HCT116 (cell line): ENCODE results near the gene LPCAT2. TPM values are rescaled to one million over a fixed set of nuclear protein-coding genes. Genes with fewer than 3 reads are reported as not detected.

Source experiments
- ATAC-seq: fragments of 200-7000 bp; cut with Tn5 transposase; 2 replicates; pipeline ENCODE4 v1.9.1; 2020; ENCODE audit warnings: mild to moderate bottlenecking, moderate library complexity
- BruUV-seq: library from RNA; stranded (reverse); fragments of 400-500 nt; replicated peaks from 2 replicates; lab custom pipeline; 2021; lab: Mats Ljungman, UMichigan
- CTCF ChIA-PET: fragments of 300-600 bp; sonication (Branson Sonifier 250); formaldehyde crosslinking; loops from one replicate; lab custom pipeline; 2021; ENCODE audit warnings: antibody characterized with exemption; lab: Charles Lee
- POLR2A ChIA-PET: fragments of 300-600, 350-600 bp; sonication (Branson Sonifier 250); formaldehyde crosslinking; loops from one replicate; lab custom pipeline; 2021; ENCODE audit warnings: antibody characterized with exemption; lab: Charles Lee
- RAD21 ChIA-PET, 2 experiments: fragments of 300-600 bp; sonication (Branson Sonifier 250); formaldehyde crosslinking; loops; one replicate each; lab custom pipeline; 2023; ENCODE audit warnings: low total read pairs in 2 of 2; ENCODE audit not compliant: uncharacterized antibody in 2 of 2, unreplicated experiment in 2 of 2, low non-redundant PET in 1 of 2; lab: Charles Lee
- DNase-seq: peaks from one replicate; pipeline ENCODE4 v3.0.0-alpha.2; 2010; ENCODE audit warnings: low read depth, low spot score
- H2AFZ ChIP-seq: fragments of 200-600 bp; shearing (Covaris generic), sonication (generic); 2 replicates; pipeline ENCODE4 v1.6.1; 2017; ENCODE audit warnings: low read depth, mixed run types, mixed read lengths, antibody characterized with exemption, low read length; ENCODE audit not compliant: poor library complexity, severe bottlenecking
- H3K27ac ChIP-seq: 2 replicates; pipeline ENCODE4 v1.5.1; 2012; ENCODE audit warnings: low read depth, low read length
- H3K27me3 ChIP-seq: fragments of 200-600 bp; sonication (generic); 2 replicates; pipeline ENCODE4 v1.6.1; 2016; ENCODE audit warnings: mixed run types, low read length, mixed read lengths; ENCODE audit not compliant: insufficient read depth
- H3K36me3 ChIP-seq, 2 experiments: fragments of 200-500 bp in 1 of 2; fragments of 200-600 bp in 1 of 2; sonication (Bioruptor generic) in 1 of 2; sonication (generic) in 1 of 2; 2 replicates each; pipeline versions ENCODE4 v1.5.1 to v1.6.1; 2014 to 2016; ENCODE audit warnings: low read length in 2 of 2, inconsistent platforms in 1 of 2, mixed read lengths in 1 of 2, mixed run types in 1 of 2; ENCODE audit not compliant: insufficient read depth in 2 of 2, control insufficient read depth in 1 of 2
- H3K4me1 ChIP-seq, 2 experiments: fragments of 200-600 bp in 1 of 2; sonication (generic) in 1 of 2; 2 replicates each; pipeline versions ENCODE4 v1.5.1 to v1.6.1; 2012 to 2017; ENCODE audit warnings: low read length in 2 of 2, inconsistent platforms in 1 of 2, mild to moderate bottlenecking in 1 of 2, mixed read lengths in 1 of 2, mixed run types in 1 of 2, moderate library complexity in 1 of 2; ENCODE audit not compliant: insufficient read depth in 2 of 2, control insufficient read depth in 1 of 2
- H3K4me2 ChIP-seq: fragments of 200-600 bp; sonication (generic); 2 replicates; pipeline ENCODE4 v1.6.1; 2017; ENCODE audit warnings: mixed run types, low read length, mixed read lengths
- H3K4me3 ChIP-seq, 2 experiments: fragments of 200-600 bp in 1 of 2; sonication (generic) in 1 of 2; replicated peaks in 1 of 2; 2 replicates each; pipeline ENCODE4 v1.5.1; 2011 to 2016; ENCODE audit warnings: low read length in 2 of 2, control low read depth in 1 of 2, low read depth in 1 of 2, mild to moderate bottlenecking in 1 of 2, mixed read lengths in 1 of 2, mixed run types in 1 of 2
- H3K79me2 ChIP-seq: fragments of 200-600 bp; sonication (generic); 2 replicates; pipeline ENCODE4 v1.6.1; 2017; ENCODE audit warnings: mild to moderate bottlenecking, mixed run types, low read length, moderate library complexity, mixed read lengths; ENCODE audit not compliant: insufficient read depth
- H3K9ac ChIP-seq: fragments of 200-600 bp; sonication (generic); 2 replicates; pipeline ENCODE4 v1.6.1; 2016; ENCODE audit warnings: low read length, mixed read lengths
- H3K9me2 ChIP-seq: fragments of 200-600 bp; sonication (generic), shearing (Covaris generic); 2 replicates; pipeline ENCODE4 v1.6.1; 2017; ENCODE audit warnings: mixed run types, mild to moderate bottlenecking, moderate library complexity; ENCODE audit not compliant: insufficient read depth
- H3K9me3 ChIP-seq, 2 experiments: fragments of 200-500 bp in 1 of 2; fragments of 200-600 bp in 1 of 2; sonication (Bioruptor generic) in 1 of 2; sonication (generic) in 1 of 2; 2 replicates each; pipeline ENCODE4 v1.6.1; 2014 to 2017; ENCODE audit warnings: low read length in 2 of 2, mixed read lengths in 2 of 2, inconsistent platforms in 1 of 2, low read depth in 1 of 2, mild to moderate bottlenecking in 1 of 2, mixed run types in 1 of 2, moderate library complexity in 1 of 2; ENCODE audit not compliant: control insufficient read depth in 1 of 2, insufficient read depth in 1 of 2
- H4K20me1 ChIP-seq: fragments of 200-600 bp; sonication (generic), shearing (Covaris generic); 2 replicates; pipeline ENCODE4 v1.6.1; 2017; ENCODE audit warnings: mixed run types, mild to moderate bottlenecking, moderate library complexity; ENCODE audit not compliant: insufficient read depth
- CBX3 ChIP-seq: IDR thresholded peaks from 2 replicates; pipeline ENCODE4 v1.6.1; 2012; ENCODE audit warnings: low read depth
- CEBPB ChIP-seq: IDR thresholded peaks from 2 replicates; pipeline ENCODE4 v1.6.1; 2012; ENCODE audit warnings: low read depth
- CTCF ChIP-seq, 3 experiments: fragments of 200-600 bp in 1 of 3; sonication (generic) in 1 of 3; IDR thresholded peaks in 2 of 3; conservative IDR thresholded peaks in 1 of 3; 2 replicates each; pipeline ENCODE4 v1.5.1; 2012 to 2017; ENCODE audit warnings: low read depth in 2 of 3, low read length in 2 of 3, antibody characterized with exemption in 1 of 3, borderline replicate concordance in 1 of 3, control low read depth in 1 of 3, mild to moderate bottlenecking in 1 of 3, mixed read lengths in 1 of 3, mixed run types in 1 of 3, moderate library complexity in 1 of 3; ENCODE audit not compliant: insufficient read depth in 1 of 3
- ELF1 ChIP-seq: IDR thresholded peaks from 2 replicates; pipeline ENCODE4 v1.6.1; 2012; ENCODE audit warnings: low read depth, borderline replicate concordance
- MAX ChIP-seq: IDR thresholded peaks from 2 replicates; pipeline ENCODE4 v1.6.1; 2012
- POLR2A ChIP-seq: IDR thresholded peaks from 2 replicates; pipeline ENCODE4 v1.7.0; 2011; ENCODE audit warnings: borderline replicate concordance; ENCODE audit not compliant: insufficient read depth, insufficient read length; ENCODE audit errors: extremely low read depth
- POLR2AphosphoS5 ChIP-seq: IDR thresholded peaks from 2 replicates; pipeline ENCODE4 v1.6.1; 2011; ENCODE audit warnings: mild to moderate bottlenecking, low read depth, low read length, moderate library complexity
- SP1 ChIP-seq: IDR thresholded peaks from 2 replicates; pipeline ENCODE4 v1.6.1; 2012; ENCODE audit warnings: low read depth
- SRF ChIP-seq: IDR thresholded peaks from 2 replicates; pipeline ENCODE4 v1.6.1; 2012; ENCODE audit warnings: low read depth
- TCF7L2 ChIP-seq: IDR thresholded peaks from 2 replicates; pipeline ENCODE4 v1.7.0; 2011; ENCODE audit warnings: borderline replicate concordance, inconsistent platforms; ENCODE audit not compliant: insufficient read depth, insufficient read length; ENCODE audit errors: extremely low read depth
- YY1 ChIP-seq: IDR thresholded peaks from 2 replicates; pipeline ENCODE4 v1.6.1; 2011; ENCODE audit warnings: low read length, low read depth, moderate library complexity, mild to moderate bottlenecking; ENCODE audit not compliant: insufficient replicate concordance; ENCODE audit errors: extremely low read depth
- ZBTB33 ChIP-seq: IDR thresholded peaks from 2 replicates; pipeline ENCODE4 v1.6.1; 2011; ENCODE audit warnings: mild to moderate bottlenecking, low read length, moderate library complexity; ENCODE audit not compliant: insufficient replicate concordance; ENCODE audit errors: extremely low read depth
- ZFX ChIP-seq: fragments of 450-650 bp; IDR thresholded peaks from 2 replicates; pipeline ENCODE4 v1.6.1; 2017
- ZNF274 ChIP-seq: fragments of 200-500 bp; sonication (Bioruptor generic); IDR thresholded peaks from 2 replicates; pipeline ENCODE4 v1.6.1; 2014; ENCODE audit warnings: mild to moderate bottlenecking, low read depth, low read length, inconsistent platforms
- intact Hi-C: fragments of 100-400 bp; cut with micrococcal nuclease; formaldehyde crosslinking; loops from 2 replicates; pipeline ENCODE4 v1.10.0; 2022
- total RNA-seq: library from RNA; stranded (reverse); gene quantifications from one replicate; pipeline ENCODE4 v1.2.1, GENCODE V29; 2021; ENCODE audit not compliant: unreplicated experiment
- TF ChIP-seq, protein P1 (sequence below): IDR thresholded peaks from 2 replicates; pipeline ENCODE4 v1.6.1; 2012

Gene LPCAT2
- total RNA-seq, 1 experiment from 2014 or later, result 13.1 TPM

GRCh38 chr16:55491691-55492090 lies 17.2 kb upstream of the LPCAT2 start:
- DNase-seq, result no peak
- H3K9me3 ChIP-seq, result no peaks in the 10 kb centered on the region
- H3K9me2 ChIP-seq, result no peaks in the 10 kb centered on the region
- RAD21 ChIA-PET, result no interaction called here
- POLR2A ChIA-PET, result no interaction called here
- no peaks in the 10 kb centered on the region for H3K36me3 ChIP-seq
- no peak overlapping the region for H3K27ac ChIP-seq
- TF ChIP-seq CTCF (IDR thresholded peaks at IDR 0.05 in 2 of 3, conservative IDR thresholded peaks at IDR 0.05 in 1 of 3; ENCODE audit: borderline replicate concordance in 1 of 3, insufficient read depth in 1 of 3, low read depth in 2 of 3, low read length in 2 of 3), result no peak
- TF ChIP-seq, protein P1, sequence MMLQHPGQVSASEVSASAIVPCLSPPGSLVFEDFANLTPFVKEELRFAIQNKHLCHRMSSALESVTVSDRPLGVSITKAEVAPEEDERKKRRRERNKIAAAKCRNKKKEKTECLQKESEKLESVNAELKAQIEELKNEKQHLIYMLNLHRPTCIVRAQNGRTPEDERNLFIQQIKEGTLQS, result no peak
- no peak for TF ChIP-seq ELF1
- no peak for TF ChIP-seq CBX3
- TF ChIP-seq CEBPB, result no peak
- no peak for TF ChIP-seq ZFX
- TF ChIP-seq TCF7L2, result no peak
- TF ChIP-seq MAX, result no peak
- no peak for TF ChIP-seq ZBTB33
- no peak for TF ChIP-seq POLR2AphosphoS5
- TF ChIP-seq SRF, result no peak
- no peak for TF ChIP-seq POLR2A
- no peak for TF ChIP-seq YY1
- TF ChIP-seq ZNF274, result no peak
- TF ChIP-seq SP1, result no peak
- TF ChIP-seq, all 23 proteins: peak for 0
- CTCF ChIA-PET, result interaction anchor here (0.6 kb wide), 1 partner anchor 50 kb away, joined by 5 read pairs; no protein-coding TSS in a partner anchor
- Histone ChIP-seq H3K79me2 (no peaks in the 10 kb centered on the region), H3K4me3 (no peak overlapping the region), H3K27me3 (peaks cover 7% of the 10 kb centered on the region), H3K9ac (no peak overlapping the region), H3K4me1 (no peaks in the 10 kb centered on the region), H4K20me1 (no peaks in the 10 kb centered on the region), H2AFZ (no peak overlapping the region), H3K4me2 (no peak overlapping the region)
- no TSS peak for BruUV-seq
- intact Hi-C loops, result no loop called here
- no peak for ATAC-seq
